GM12865 (cell line): ENCODE results near the gene NCS1.

Experiments
- DNase-seq: peaks from one replicate; pipeline ENCODE4 v3.0.0; 2010; ENCODE audit warnings: low read depth
- H3K4me3 ChIP-seq: 2 replicates; pipeline ENCODE4 v1.5.1; 2011; ENCODE audit warnings: mild to moderate bottlenecking, low read depth, low read length, control low read depth
- TF ChIP-seq, protein P1 (sequence below): IDR thresholded peaks from 2 replicates; pipeline ENCODE4 v1.5.1; 2011; ENCODE audit warnings: low read length, control low read depth, low read depth, inconsistent platforms; ENCODE audit not compliant: insufficient read depth; ENCODE audit errors: missing control alignments

NCS1 gene

DNA sequence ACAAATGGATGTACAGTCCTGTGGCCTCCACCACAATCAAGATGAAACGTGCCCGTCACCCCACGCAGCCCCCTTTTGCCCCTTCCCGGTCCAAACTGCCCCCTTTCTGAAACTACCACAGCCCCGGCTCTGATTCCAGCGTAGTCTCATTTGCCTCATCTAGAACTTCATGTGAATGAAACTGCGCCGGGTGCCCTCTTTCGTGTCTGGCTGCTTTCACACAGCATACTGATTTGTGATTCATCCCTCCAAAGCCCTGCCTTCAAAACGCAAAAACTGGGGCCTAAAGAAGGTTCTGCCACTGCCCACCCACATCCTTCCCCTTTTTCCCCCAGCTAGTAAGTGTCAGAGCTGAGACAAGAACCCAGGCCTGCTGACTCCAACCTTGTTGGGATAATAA is 31.5 kb upstream of the NCS1 start:
- TF ChIP-seq, protein P1, sequence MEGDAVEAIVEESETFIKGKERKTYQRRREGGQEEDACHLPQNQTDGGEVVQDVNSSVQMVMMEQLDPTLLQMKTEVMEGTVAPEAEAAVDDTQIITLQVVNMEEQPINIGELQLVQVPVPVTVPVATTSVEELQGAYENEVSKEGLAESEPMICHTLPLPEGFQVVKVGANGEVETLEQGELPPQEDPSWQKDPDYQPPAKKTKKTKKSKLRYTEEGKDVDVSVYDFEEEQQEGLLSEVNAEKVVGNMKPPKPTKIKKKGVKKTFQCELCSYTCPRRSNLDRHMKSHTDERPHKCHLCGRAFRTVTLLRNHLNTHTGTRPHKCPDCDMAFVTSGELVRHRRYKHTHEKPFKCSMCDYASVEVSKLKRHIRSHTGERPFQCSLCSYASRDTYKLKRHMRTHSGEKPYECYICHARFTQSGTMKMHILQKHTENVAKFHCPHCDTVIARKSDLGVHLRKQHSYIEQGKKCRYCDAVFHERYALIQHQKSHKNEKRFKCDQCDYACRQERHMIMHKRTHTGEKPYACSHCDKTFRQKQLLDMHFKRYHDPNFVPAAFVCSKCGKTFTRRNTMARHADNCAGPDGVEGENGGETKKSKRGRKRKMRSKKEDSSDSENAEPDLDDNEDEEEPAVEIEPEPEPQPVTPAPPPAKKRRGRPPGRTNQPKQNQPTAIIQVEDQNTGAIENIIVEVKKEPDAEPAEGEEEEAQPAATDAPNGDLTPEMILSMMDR = no peak
- DNase-seq = no peak
- H3K4me3 ChIP-seq = no peak overlapping the region

DNA sequence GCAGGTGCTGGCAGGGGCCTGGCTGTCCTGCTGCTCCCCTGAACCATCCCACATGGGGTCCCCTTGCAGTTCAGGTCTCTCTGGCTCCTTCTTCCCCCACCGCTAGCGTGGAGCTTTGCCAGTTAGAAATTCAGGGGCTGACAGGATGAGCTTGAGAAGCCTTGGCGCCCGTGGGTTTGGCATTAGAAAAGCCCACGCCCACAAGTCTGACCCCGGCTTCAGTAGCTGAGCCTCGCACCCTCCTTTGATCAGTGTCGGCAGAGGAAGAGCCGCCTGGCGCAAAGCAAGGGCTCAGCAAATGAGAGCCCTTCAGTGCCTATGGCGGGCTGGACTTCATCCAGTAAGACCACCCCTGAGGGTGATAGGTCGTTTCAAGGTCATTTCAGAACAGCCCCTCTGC is 30.1 kb upstream of the NCS1 start:
- no peak for DNase-seq
- TF ChIP-seq, protein P1 = no peak

DNA sequence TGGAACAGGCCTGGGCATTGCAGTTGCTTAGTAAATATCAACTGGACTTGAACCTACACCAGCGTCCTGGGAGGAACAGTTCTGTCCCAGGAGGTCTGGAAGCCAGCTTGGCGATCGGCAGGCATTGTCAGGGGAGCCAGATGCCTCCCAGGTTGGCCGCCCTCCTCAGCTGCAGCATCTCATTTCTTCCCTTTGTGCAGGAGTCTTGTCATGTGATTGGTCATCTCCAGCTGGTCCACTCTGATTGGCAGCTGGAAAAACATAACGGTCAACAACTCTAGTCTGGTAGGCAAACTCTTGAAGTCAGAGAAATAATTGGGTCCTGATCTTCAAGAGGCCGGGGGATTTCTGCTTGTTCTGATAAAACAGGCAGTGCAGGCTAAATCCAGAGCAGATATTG is 29.6 kb upstream of the NCS1 start:
- TF ChIP-seq, protein P1 = no peak
- no peak for DNase-seq
- no peak overlapping the region for H3K4me3 ChIP-seq

More for the DNA sequence above, 30.1 kb upstream of the NCS1 start:
- H3K4me3 ChIP-seq = no peak overlapping the region

DNA sequence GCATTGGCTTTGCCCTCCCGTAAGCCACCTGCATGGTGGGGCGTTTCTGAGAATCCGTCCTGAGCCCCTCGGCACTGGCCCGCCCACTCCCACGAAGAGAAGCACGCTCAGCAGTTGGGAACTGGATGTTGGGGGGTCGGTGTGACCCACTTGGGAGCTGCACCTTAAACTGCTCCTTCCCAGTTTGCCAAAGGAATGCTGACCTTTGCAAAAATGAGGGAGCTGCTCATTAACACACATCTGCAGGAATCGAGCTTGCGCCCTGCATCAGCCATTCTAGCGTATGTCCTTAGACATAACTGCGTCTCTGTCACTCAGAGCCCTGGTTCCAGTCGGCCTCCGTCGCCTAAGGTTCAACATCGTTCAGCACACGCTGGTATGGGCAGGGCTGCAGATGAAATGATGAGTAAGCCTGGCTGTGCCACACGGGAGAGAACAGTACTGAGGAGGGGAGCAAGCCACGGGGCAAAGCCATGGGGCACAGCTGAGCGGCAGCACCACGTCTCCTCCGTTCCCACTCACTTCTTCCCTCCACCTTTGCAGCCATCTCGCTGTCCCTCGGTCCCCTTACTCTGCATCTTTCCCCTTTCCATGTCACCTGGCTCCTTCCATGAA is 28.8 kb upstream of the NCS1 start:
- no peak for DNase-seq
- TF ChIP-seq, protein P1 = no peak
- H3K4me3 ChIP-seq = no peak overlapping the region

DNA sequence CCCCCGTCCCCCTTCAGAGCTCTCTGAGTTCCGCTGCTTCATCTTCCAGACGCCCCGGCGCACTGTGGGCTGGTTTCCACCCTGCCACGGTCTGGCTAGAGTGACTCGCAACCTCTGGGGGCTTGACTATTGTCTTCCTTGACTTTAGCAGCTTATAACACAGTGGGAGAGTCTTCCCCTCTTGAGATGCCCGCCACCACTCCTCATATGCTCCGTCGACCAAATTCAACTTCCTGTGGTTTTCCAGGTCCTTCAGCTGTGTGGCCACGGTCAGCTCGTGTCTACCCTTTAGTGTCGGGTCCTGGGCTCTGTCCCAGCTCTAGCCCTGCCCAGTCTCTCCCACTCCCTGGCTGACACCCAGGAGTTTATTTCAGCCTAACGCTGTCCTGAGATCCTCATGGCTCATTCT is 28.2 kb upstream of the NCS1 start:
- TF ChIP-seq, protein P1 = no peak
- no peak overlapping the region for H3K4me3 ChIP-seq

DNA sequence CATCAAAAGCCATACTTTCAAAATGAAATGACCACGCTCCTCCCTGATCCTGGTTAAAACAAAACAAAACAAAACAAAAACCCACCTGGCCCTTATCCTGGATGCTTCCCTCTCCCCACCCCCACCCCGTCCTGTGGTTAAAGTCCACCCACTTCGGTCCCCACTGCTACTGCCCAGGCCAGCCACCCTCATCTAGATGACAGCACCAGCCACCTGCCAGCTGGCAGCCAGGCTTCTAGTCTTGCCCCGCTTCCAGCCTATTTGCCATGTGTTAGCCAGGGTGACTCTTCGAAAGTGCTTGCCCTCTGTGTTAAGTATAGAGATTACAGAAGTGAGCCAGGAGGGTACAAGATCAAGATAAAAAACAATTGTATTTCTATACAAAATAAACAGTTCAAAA is 27.5 kb upstream of the NCS1 start:
- no peak overlapping the region for H3K4me3 ChIP-seq
- TF ChIP-seq, protein P1 = no peak
- no peak for DNase-seq

More for the DNA sequence above, 28.2 kb upstream of the NCS1 start:
- no peak for DNase-seq

DNA sequence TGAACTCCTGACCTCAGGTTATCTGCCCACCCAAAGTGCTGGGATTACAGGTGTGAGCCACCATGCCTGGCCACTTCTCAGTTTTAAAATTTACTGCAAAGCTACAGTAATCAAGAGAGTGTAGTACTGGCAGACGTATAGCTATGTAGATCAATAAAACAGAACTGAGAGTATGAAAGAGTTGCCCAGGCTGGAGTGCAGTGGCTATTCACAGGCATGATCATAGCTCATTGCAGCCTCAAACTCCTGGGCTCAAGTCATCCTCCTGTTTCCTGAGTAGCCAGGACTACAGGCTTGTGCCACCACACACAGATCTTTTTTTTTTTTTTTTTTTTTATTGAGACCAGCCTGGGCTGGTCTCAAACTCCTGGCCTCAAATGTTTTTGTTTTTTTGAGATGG is 26.5 kb upstream of the NCS1 start:
- H3K4me3 ChIP-seq = no peak overlapping the region
- DNase-seq = no peak
- TF ChIP-seq, protein P1 = no peak
